ENCODE results near the gene SAMD14. TPM values are rescaled to one million over a fixed set of nuclear protein-coding genes. Genes with fewer than 3 reads are reported as not detected.

The SAMD14 gene
- total RNA-seq, 1 experiment from 2014 or later = 3.4 TPM

- H3K36me3 Mint-ChIP-seq (ENCODE audit: insufficient read depth, unreplicated experiment) = peaks cover 32% of the 10 kb centered on the region
- no TSS peak for BruUV-seq (replicated peaks)
- H3K4me3 Mint-ChIP-seq (ENCODE audit: unreplicated experiment) = peak overlapping the region; percentile 32
- intact Hi-C loops (cut with micrococcal nuclease; ENCODE audit: unreplicated experiment) = loop anchor here (5.0 kb wide), 1 partner anchor 163 kb away; the partner anchor contains the start of gene DLX4
- H3K27me3 ChIP-seq (replicated peaks; ENCODE audit: control insufficient read depth, insufficient read depth, low read length) = no peaks in the 10 kb centered on the region
- H3K4me1 Mint-ChIP-seq (ENCODE audit: low read depth, unreplicated experiment) = peaks cover 27% of the 10 kb centered on the region
- POLR2A ChIA-PET = interaction anchor here (0.7 kb wide), 1 partner anchor 826 kb away, joined by 5 read pairs; no protein-coding TSS in a partner anchor
- H3K4me1 ChIP-seq = peaks cover 27% of the 10 kb centered on the region
- peak overlapping the region; percentile 34 for H3K27ac Mint-ChIP-seq (ENCODE audit: unreplicated experiment)
- no peaks in the 10 kb centered on the region for H3K27me3 Mint-ChIP-seq (ENCODE audit: insufficient read depth, unreplicated experiment)
- H3K36me3 ChIP-seq (ENCODE audit: control insufficient read depth, insufficient read depth, low read length) = no peaks in the 10 kb centered on the region
- no peak for DNase-seq
- CTCF ChIA-PET = interaction anchor here (0.6 to 1.3 kb wide), 8 partner anchors 8 to 1489 kb away, joined by 3 to 8 read pairs (median 4); no protein-coding TSS in a partner anchor
- H3K9me3 ChIP-seq = no peaks in the 10 kb centered on the region
- no peaks in the 10 kb centered on the region for H3K9me3 Mint-ChIP-seq (ENCODE audit: unreplicated experiment)
- TF ChIP-seq, protein P1, sequence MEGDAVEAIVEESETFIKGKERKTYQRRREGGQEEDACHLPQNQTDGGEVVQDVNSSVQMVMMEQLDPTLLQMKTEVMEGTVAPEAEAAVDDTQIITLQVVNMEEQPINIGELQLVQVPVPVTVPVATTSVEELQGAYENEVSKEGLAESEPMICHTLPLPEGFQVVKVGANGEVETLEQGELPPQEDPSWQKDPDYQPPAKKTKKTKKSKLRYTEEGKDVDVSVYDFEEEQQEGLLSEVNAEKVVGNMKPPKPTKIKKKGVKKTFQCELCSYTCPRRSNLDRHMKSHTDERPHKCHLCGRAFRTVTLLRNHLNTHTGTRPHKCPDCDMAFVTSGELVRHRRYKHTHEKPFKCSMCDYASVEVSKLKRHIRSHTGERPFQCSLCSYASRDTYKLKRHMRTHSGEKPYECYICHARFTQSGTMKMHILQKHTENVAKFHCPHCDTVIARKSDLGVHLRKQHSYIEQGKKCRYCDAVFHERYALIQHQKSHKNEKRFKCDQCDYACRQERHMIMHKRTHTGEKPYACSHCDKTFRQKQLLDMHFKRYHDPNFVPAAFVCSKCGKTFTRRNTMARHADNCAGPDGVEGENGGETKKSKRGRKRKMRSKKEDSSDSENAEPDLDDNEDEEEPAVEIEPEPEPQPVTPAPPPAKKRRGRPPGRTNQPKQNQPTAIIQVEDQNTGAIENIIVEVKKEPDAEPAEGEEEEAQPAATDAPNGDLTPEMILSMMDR (IDR thresholded peaks at IDR 0.05; ENCODE audit: insufficient read depth in 1 of 2, low read depth in 1 of 2, low read length in 1 of 2, severe bottlenecking in 1 of 2, unreplicated experiment in 1 of 2) = no peak
- H3K4me3 ChIP-seq (ENCODE audit: low read depth, low read length) = no peak overlapping the region
Observed at GRCh38 chr17:50130559-50131305, 772 bp upstream of the SAMD14 start.

GRCh38 chr17:50129353-50129727, 620 bp downstream of the SAMD14 start:
- Histone ChIP-seq H3K9me3 (no peaks in the 10 kb centered on the region), H3K27me3 (replicated peaks; ENCODE audit: control insufficient read depth, insufficient read depth, low read length) (no peaks in the 10 kb centered on the region), H3K36me3 (ENCODE audit: control insufficient read depth, insufficient read depth, low read length) (no peaks in the 10 kb centered on the region), H3K4me1 (peaks cover 27% of the 10 kb centered on the region), H3K4me3 (ENCODE audit: low read depth, low read length) (peak overlapping the region; percentile 50)
- POLR2A ChIA-PET = interaction anchor here (0.7 kb wide), 1 partner anchor 158 kb away, joined by 3 read pairs; no protein-coding TSS in a partner anchor
- CTCF ChIA-PET = interaction anchor here (0.6 kb wide), 3 partner anchors 57 to 291 kb away, joined by 3 to 4 read pairs (median 3); no protein-coding TSS in a partner anchor
- BruUV-seq (replicated peaks) = no TSS peak
- intact Hi-C loops (cut with micrococcal nuclease; ENCODE audit: unreplicated experiment) = no loop called here
- peak overlapping the region; percentile 79 for H3K4me3 Mint-ChIP-seq (ENCODE audit: unreplicated experiment)
- no peaks in the 10 kb centered on the region for H3K9me3 Mint-ChIP-seq (ENCODE audit: unreplicated experiment)
- no peaks in the 10 kb centered on the region for H3K27me3 Mint-ChIP-seq (ENCODE audit: insufficient read depth, unreplicated experiment)
- peaks cover 27% of the 10 kb centered on the region for H3K4me1 Mint-ChIP-seq (ENCODE audit: low read depth, unreplicated experiment)
- DNase-seq = no peak
- peak overlapping the region; percentile 32 for H3K27ac Mint-ChIP-seq (ENCODE audit: unreplicated experiment)
- TF ChIP-seq, protein P1 (IDR thresholded peaks at IDR 0.05; ENCODE audit: insufficient read depth in 1 of 2, low read depth in 1 of 2, low read length in 1 of 2, severe bottlenecking in 1 of 2, unreplicated experiment in 1 of 2) = no peak
- peaks cover 27% of the 10 kb centered on the region for H3K36me3 Mint-ChIP-seq (ENCODE audit: insufficient read depth, unreplicated experiment)

DNA sequence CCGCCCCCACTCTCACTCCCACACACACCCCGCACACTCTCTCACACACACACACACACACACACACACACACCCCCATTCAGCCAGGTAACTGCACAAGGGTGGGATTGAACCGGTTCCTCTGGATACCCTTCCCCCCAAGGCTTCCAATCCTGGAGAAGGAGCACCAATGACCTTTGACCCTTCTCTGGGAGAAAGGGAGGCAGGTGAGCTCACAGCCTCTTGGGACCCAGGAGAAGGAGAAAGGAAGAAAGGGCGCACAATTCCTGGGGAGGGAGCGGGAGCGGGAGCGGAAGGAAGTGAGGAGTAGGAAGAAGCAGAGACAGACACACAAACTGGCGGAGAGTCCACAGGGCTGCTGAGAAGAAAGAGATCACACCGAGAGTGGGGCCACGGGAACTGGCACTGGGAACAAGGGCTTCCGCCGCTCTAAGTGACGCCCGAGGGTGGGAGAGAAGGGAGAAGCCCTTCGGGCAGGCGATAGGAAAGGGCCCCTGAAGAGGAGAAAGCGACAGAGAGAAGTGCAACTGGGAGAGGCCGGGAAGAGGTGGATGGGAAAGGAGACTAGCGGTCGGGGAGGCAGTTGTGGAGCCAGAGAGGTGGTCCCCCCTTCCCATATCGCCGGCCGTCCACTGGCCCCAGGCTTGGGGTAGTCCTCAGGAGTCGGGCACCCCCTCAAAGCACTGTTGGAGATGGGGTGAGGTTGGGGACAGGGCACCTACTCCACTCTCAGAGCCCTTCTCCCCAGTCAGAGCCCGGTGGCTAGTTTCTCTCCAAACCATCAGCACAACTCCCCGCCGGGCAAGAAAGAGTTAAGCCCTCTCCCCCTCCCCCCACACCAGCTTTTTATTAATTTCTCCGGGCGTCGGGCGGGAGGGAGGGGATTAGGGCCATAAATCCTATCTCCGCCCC, 1.3 kb downstream of the SAMD14 start:
- BruUV-seq (replicated peaks) = no TSS peak
- peaks cover 27% of the 10 kb centered on the region for H3K36me3 Mint-ChIP-seq (ENCODE audit: insufficient read depth, unreplicated experiment)
- TF ChIP-seq, protein P1 (IDR thresholded peaks at IDR 0.05; ENCODE audit: insufficient read depth in 1 of 2, low read depth in 1 of 2, low read length in 1 of 2, severe bottlenecking in 1 of 2, unreplicated experiment in 1 of 2) = no peak
- H3K4me3 Mint-ChIP-seq (ENCODE audit: unreplicated experiment) = peak overlapping the region; percentile 79
- DNase-seq = peak; percentile 56 to 76
- no peaks in the 10 kb centered on the region for H3K27me3 ChIP-seq (replicated peaks; ENCODE audit: control insufficient read depth, insufficient read depth, low read length)
- POLR2A ChIA-PET = interaction anchor here (0.7 kb wide), 1 partner anchor 158 kb away, joined by 3 read pairs; no protein-coding TSS in a partner anchor
- H3K27me3 Mint-ChIP-seq (ENCODE audit: insufficient read depth, unreplicated experiment) = no peaks in the 10 kb centered on the region
- peaks cover 32% of the 10 kb centered on the region for H3K4me1 ChIP-seq
- intact Hi-C loops (cut with micrococcal nuclease; ENCODE audit: unreplicated experiment) = no loop called here
- H3K27ac Mint-ChIP-seq (ENCODE audit: unreplicated experiment) = peak overlapping the region; percentile 13
- CTCF ChIA-PET = interaction anchor here (0.6 to 1.4 kb wide), 5 partner anchors 23 to 290 kb away, joined by 3 to 4 read pairs (median 3); no protein-coding TSS in a partner anchor
- peak overlapping the region; percentile 50 for H3K4me3 ChIP-seq (ENCODE audit: low read depth, low read length)
- H3K4me1 Mint-ChIP-seq (ENCODE audit: low read depth, unreplicated experiment) = peaks cover 22% of the 10 kb centered on the region
- H3K36me3 ChIP-seq (ENCODE audit: control insufficient read depth, insufficient read depth, low read length) = no peaks in the 10 kb centered on the region
- H3K9me3 ChIP-seq = no peaks in the 10 kb centered on the region
- H3K9me3 Mint-ChIP-seq (ENCODE audit: unreplicated experiment) = no peaks in the 10 kb centered on the region

Measured in Caco-2 (cell line).